ENCODE measurements around the gene MROH7. TPM values are rescaled to one million over a fixed set of nuclear protein-coding genes. Genes with fewer than 3 reads are reported as not detected.

Gene MROH7
- total and polyA plus RNA-seq, 9 of the 15 experiments (the other 6 are each of a cell fraction or from before 2014, with no cell fraction given), result not detected

GRCh38 chr1:54606096-54606989, 35.2 kb upstream of the MROH7 start:
- Histone ChIP-seq H3K27ac (ENCODE audit: extremely low read depth, low read depth, low read length) (no peak overlapping the region), H3K4me3 (no peak overlapping the region), H3K9me1 (ENCODE audit: control insufficient read depth, insufficient read depth, low read length) (no peaks in the 10 kb centered on the region), H3K4me2 (ENCODE audit: insufficient read depth, low read length) (no peak overlapping the region), H3K36me3 (ENCODE audit: control insufficient read depth, insufficient read depth, low read length) (no peaks in the 10 kb centered on the region), H3K27me3 (ENCODE audit: control insufficient read depth in 2 of 2, insufficient read depth in 2 of 2, low read length in 2 of 2) (peaks cover 55 to 96% of the 10 kb centered on the region in 2 experiments), H3K9me3 (replicated peaks; ENCODE audit: control insufficient read depth, insufficient read depth, low read depth, low read length) (no peaks in the 10 kb centered on the region), H3K9ac (ENCODE audit: insufficient read depth in 1 of 2, low read depth in 2 of 2, low read length in 2 of 2) (no peak overlapping the region), H3K79me2 (ENCODE audit: control insufficient read depth, insufficient read depth, low read length) (no peaks in the 10 kb centered on the region), H2AFZ (ENCODE audit: low read depth, low read length) (no peak overlapping the region), H4K20me1 (replicated peaks; ENCODE audit: control insufficient read depth, insufficient read depth, low read length) (peaks cover 7% of the 10 kb centered on the region; the same call in 1 of the 2 replicates), H3K4me1 (replicated peaks in 1 of 2; ENCODE audit: control insufficient read depth in 2 of 2, insufficient read depth in 2 of 2, low read length in 2 of 2) (peaks cover 0 to 17% of the 10 kb centered on the region in 2 experiments; a peak in 2 of 5 replicates)
- in situ Hi-C loops (cut with MboI), result no loop called here
- 5% methylated on average over 9 of the region's 9 CpGs for WGBS (ENCODE audit: insufficient coverage, low coverage, missing lambda C conversion rate)
- ATAC-seq (no peak), DNase-seq (ENCODE audit: extremely low read depth in 1 of 4, low spot score in 3 of 4) (no peak), FAIRE-seq (no peak)
- intact Hi-C loops (cut with micrococcal nuclease), result no loop called here
- ChIA-PET POLR2A (interaction anchor here (0.8 kb wide), 1 partner anchor 32 kb away, joined by 3 read pairs; no protein-coding TSS in a partner anchor), CTCF (ENCODE audit: low intra/inter-chr PET ratio) (no interaction called here)
- BruUV-seq (replicated peaks), result no TSS peak
- TF ChIP-seq SIRT6 (IDR thresholded peaks at IDR 0.05; ENCODE audit: low read depth, low read length), result no peak
- no peak for TF ChIP-seq CHCHD3 (CRISPR knock-in tag; IDR thresholded peaks at IDR 0.05)
- no peak for TF ChIP-seq PURB (CRISPR knock-in tag; IDR thresholded peaks at IDR 0.05; ENCODE audit: low read depth)
- TF ChIP-seq POLR3G (IDR thresholded peaks at IDR 0.05; ENCODE audit: extremely low read depth, insufficient read length, insufficient replicate concordance), result no peak
- TF ChIP-seq CREB3 (tag; conservative IDR thresholded peaks at IDR 0.05; ENCODE audit: low read depth), result no peak
- TF ChIP-seq, protein P1, sequence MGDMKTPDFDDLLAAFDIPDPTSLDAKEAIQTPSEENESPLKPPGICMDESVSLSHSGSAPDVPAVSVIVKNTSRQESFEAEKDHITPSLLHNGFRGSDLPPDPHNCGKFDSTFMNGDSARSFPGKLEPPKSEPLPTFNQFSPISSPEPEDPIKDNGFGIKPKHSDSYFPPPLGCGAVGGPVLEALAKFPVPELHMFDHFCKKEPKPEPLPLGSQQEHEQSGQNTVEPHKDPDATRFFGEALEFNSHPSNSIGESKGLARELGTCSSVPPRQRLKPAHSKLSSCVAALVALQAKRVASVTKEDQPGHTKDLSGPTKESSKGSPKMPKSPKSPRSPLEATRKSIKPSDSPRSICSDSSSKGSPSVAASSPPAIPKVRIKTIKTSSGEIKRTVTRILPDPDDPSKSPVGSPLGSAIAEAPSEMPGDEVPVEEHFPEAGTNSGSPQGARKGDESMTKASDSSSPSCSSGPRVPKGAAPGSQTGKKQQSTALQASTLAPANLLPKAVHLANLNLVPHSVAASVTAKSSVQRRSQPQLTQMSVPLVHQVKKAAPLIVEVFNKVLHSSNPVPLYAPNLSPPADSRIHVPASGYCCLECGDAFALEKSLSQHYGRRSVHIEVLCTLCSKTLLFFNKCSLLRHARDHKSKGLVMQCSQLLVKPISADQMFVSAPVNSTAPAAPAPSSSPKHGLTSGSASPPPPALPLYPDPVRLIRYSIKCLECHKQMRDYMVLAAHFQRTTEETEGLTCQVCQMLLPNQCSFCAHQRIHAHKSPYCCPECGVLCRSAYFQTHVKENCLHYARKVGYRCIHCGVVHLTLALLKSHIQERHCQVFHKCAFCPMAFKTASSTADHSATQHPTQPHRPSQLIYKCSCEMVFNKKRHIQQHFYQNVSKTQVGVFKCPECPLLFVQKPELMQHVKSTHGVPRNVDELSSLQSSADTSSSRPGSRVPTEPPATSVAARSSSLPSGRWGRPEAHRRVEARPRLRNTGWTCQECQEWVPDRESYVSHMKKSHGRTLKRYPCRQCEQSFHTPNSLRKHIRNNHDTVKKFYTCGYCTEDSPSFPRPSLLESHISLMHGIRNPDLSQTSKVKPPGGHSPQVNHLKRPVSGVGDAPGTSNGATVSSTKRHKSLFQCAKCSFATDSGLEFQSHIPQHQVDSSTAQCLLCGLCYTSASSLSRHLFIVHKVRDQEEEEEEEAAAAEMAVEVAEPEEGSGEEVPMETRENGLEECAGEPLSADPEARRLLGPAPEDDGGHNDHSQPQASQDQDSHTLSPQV (IDR thresholded peaks at IDR 0.05), result no peak
- TF ChIP-seq TCF7 (IDR thresholded peaks at IDR 0.05; ENCODE audit: borderline replicate concordance), result no peak
- TF ChIP-seq HDAC2 (IDR thresholded peaks at IDR 0.05), result no peak
- no peak for TF ChIP-seq TRIM24 (IDR thresholded peaks at IDR 0.05)
- no peak for TF ChIP-seq ZNF707 (CRISPR knock-in tag; conservative IDR thresholded peaks at IDR 0.05)
- TF ChIP-seq ZNF586 (CRISPR knock-in tag; conservative IDR thresholded peaks at IDR 0.05), result no peak
- no peak for TF ChIP-seq ZNF57 (CRISPR knock-in tag; IDR thresholded peaks at IDR 0.05)
- no peak for TF ChIP-seq TCF7L2 (IDR thresholded peaks at IDR 0.05; ENCODE audit: low read depth, low read length)
- TF ChIP-seq, protein P2, sequence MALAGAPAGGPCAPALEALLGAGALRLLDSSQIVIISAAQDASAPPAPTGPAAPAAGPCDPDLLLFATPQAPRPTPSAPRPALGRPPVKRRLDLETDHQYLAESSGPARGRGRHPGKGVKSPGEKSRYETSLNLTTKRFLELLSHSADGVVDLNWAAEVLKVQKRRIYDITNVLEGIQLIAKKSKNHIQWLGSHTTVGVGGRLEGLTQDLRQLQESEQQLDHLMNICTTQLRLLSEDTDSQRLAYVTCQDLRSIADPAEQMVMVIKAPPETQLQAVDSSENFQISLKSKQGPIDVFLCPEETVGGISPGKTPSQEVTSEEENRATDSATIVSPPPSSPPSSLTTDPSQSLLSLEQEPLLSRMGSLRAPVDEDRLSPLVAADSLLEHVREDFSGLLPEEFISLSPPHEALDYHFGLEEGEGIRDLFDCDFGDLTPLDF (CRISPR knock-in tag; IDR thresholded peaks at IDR 0.05), result no peak
- no peak for TF ChIP-seq NFE2L1 (tag; IDR thresholded peaks at IDR 0.05; ENCODE audit: borderline replicate concordance, low read depth)
